Measurements from ENCODE around the gene TM9SF1.

The TM9SF1 gene

GRCh38 chr14:24177041-24177825, 18.0 kb downstream of the TM9SF1 start:
- ChIA-PET POLR2A (interaction anchor here (0.8 to 1.5 kb wide), 5 partner anchors 8 to 58 kb away, joined by 3 to 4 read pairs (median 3); partner anchors contain the start of genes CHMP4A and PSME2), CTCF (interaction anchor here (1.2 kb wide), 1 partner anchor 16 kb away, joined by 3 read pairs; the partner anchor contains the start of gene IRF9)
- DNase-seq (ENCODE audit: extremely low spot score), result no peak
- TF ChIP-seq SP1 (IDR thresholded peaks at IDR 0.05), result no peak
- no peak for TF ChIP-seq HDGF (IDR thresholded peaks at IDR 0.05; ENCODE audit: borderline replicate concordance)
- TF ChIP-seq FOXK2 (IDR thresholded peaks at IDR 0.05), result no peak
- TF ChIP-seq TARDBP (IDR thresholded peaks at IDR 0.05), result no peak
- TF ChIP-seq ELF4 (IDR thresholded peaks at IDR 0.05), result no peak
- no peak for TF ChIP-seq SUZ12 (IDR thresholded peaks at IDR 0.05)
- no peak for TF ChIP-seq BHLHE40 (IDR thresholded peaks at IDR 0.05; ENCODE audit: borderline replicate concordance)
- TF ChIP-seq NFRKB (IDR thresholded peaks at IDR 0.05), result no peak
- TF ChIP-seq FOXM1 (IDR thresholded peaks at IDR 0.05; ENCODE audit: borderline replicate concordance), result no peak
- no peak for TF ChIP-seq PKNOX1 (IDR thresholded peaks at IDR 0.05)
- no peak for TF ChIP-seq ZNF384 (IDR thresholded peaks at IDR 0.05)
- TF ChIP-seq CTBP1 (IDR thresholded peaks at IDR 0.05; ENCODE audit: borderline replicate concordance), result no peak
- TF ChIP-seq FOXA1 (IDR thresholded peaks at IDR 0.05), result no peak
- no peak for TF ChIP-seq L3MBTL2 (conservative IDR thresholded peaks at IDR 0.05)
- TF ChIP-seq ARNT (IDR thresholded peaks at IDR 0.05), result no peak
- no peak for TF ChIP-seq LEF1 (IDR thresholded peaks at IDR 0.05; ENCODE audit: borderline replicate concordance)

- POLR2A ChIA-PET, result interaction anchor here (1.5 kb wide), 1 partner anchor 30 kb away, joined by 4 read pairs; the partner anchor contains the start of gene PSME2
- DNase-seq (ENCODE audit: extremely low spot score), result no peak
- no peak for TF ChIP-seq LEF1 (IDR thresholded peaks at IDR 0.05; ENCODE audit: borderline replicate concordance)
- TF ChIP-seq L3MBTL2 (conservative IDR thresholded peaks at IDR 0.05), result no peak
- TF ChIP-seq SUZ12 (IDR thresholded peaks at IDR 0.05), result no peak
- no peak for TF ChIP-seq ELF4 (IDR thresholded peaks at IDR 0.05)
- CTCF ChIA-PET, result interaction anchor here (0.6 kb wide), 1 partner anchor 66 kb away, joined by 3 read pairs; no protein-coding TSS in a partner anchor
These were observed 18.6 kb downstream of the TM9SF1 start for GRCh38 chr14:24176599-24176998.

GRCh38 chr14:24172871-24173281, 22.4 kb downstream of the TM9SF1 start:
- no peak for TF ChIP-seq ZNF384 (IDR thresholded peaks at IDR 0.05)
- no peak for TF ChIP-seq SUZ12 (IDR thresholded peaks at IDR 0.05)
- TF ChIP-seq TARDBP (IDR thresholded peaks at IDR 0.05), result no peak
- no peak for TF ChIP-seq HDGF (IDR thresholded peaks at IDR 0.05; ENCODE audit: borderline replicate concordance)
- TF ChIP-seq FOXM1 (IDR thresholded peaks at IDR 0.05; ENCODE audit: borderline replicate concordance), result no peak
- no peak for TF ChIP-seq SP1 (IDR thresholded peaks at IDR 0.05)
- TF ChIP-seq PKNOX1 (IDR thresholded peaks at IDR 0.05), result no peak
- TF ChIP-seq FOXA1 (IDR thresholded peaks at IDR 0.05), result no peak
- TF ChIP-seq CTBP1 (IDR thresholded peaks at IDR 0.05; ENCODE audit: borderline replicate concordance), result no peak
- no peak for TF ChIP-seq ARNT (IDR thresholded peaks at IDR 0.05)
- no peak for TF ChIP-seq LEF1 (IDR thresholded peaks at IDR 0.05; ENCODE audit: borderline replicate concordance)
- no peak for TF ChIP-seq NFRKB (IDR thresholded peaks at IDR 0.05)
- TF ChIP-seq ELF4 (IDR thresholded peaks at IDR 0.05), result no peak
- ChIA-PET POLR2A (interaction anchor here (1.2 kb wide), 1 partner anchor 12 kb away, joined by 3 read pairs; the partner anchor contains the start of gene IRF9), CTCF (interaction anchor here (0.6 to 1.5 kb wide), 2 partner anchors 11 to 29 kb away, joined by 3 to 4 read pairs; partner anchors contain the start of gene IRF9)
- DNase-seq (ENCODE audit: extremely low spot score), result no peak

GRCh38 chr14:24172261-24172860, 22.9 kb downstream of the TM9SF1 start:
- ChIA-PET CTCF (interaction anchor here (0.6 to 1.5 kb wide), 2 partner anchors 11 to 28 kb away, joined by 3 to 4 read pairs; partner anchors contain the start of gene IRF9), POLR2A (no interaction called here)
- TF ChIP-seq TARDBP (IDR thresholded peaks at IDR 0.05) (no peak), L3MBTL2 (conservative IDR thresholded peaks at IDR 0.05) (no peak), NFRKB (IDR thresholded peaks at IDR 0.05) (no peak), LEF1 (IDR thresholded peaks at IDR 0.05; ENCODE audit: borderline replicate concordance) (no peak), BHLHE40 (IDR thresholded peaks at IDR 0.05; ENCODE audit: borderline replicate concordance) (no peak), HDGF (IDR thresholded peaks at IDR 0.05; ENCODE audit: borderline replicate concordance) (no peak), ARNT (IDR thresholded peaks at IDR 0.05) (no peak), PKNOX1 (IDR thresholded peaks at IDR 0.05) (no peak), FOXK2 (IDR thresholded peaks at IDR 0.05) (no peak), ELF4 (IDR thresholded peaks at IDR 0.05) (no peak), CTBP1 (IDR thresholded peaks at IDR 0.05; ENCODE audit: borderline replicate concordance) (no peak), FOXA1 (IDR thresholded peaks at IDR 0.05) (no peak), ZNF384 (IDR thresholded peaks at IDR 0.05) (no peak), FOXM1 (IDR thresholded peaks at IDR 0.05; ENCODE audit: borderline replicate concordance) (no peak)
- no peak for DNase-seq (ENCODE audit: extremely low spot score)

- CTCF ChIA-PET, result interaction anchor here (1.5 kb wide), 1 partner anchor 10 kb away, joined by 4 read pairs; the partner anchor contains the start of gene IRF9
- no peak for DNase-seq (ENCODE audit: extremely low spot score)
- TF ChIP-seq FOXM1 (IDR thresholded peaks at IDR 0.05; ENCODE audit: borderline replicate concordance) (no peak), TARDBP (IDR thresholded peaks at IDR 0.05) (no peak), HDGF (IDR thresholded peaks at IDR 0.05; ENCODE audit: borderline replicate concordance) (no peak), FOXK2 (IDR thresholded peaks at IDR 0.05) (no peak), PKNOX1 (IDR thresholded peaks at IDR 0.05) (no peak), SP1 (IDR thresholded peaks at IDR 0.05) (no peak), CTBP1 (IDR thresholded peaks at IDR 0.05; ENCODE audit: borderline replicate concordance) (no peak), NFRKB (IDR thresholded peaks at IDR 0.05) (no peak), BHLHE40 (IDR thresholded peaks at IDR 0.05; ENCODE audit: borderline replicate concordance) (no peak), LEF1 (IDR thresholded peaks at IDR 0.05; ENCODE audit: borderline replicate concordance) (no peak), SUZ12 (IDR thresholded peaks at IDR 0.05) (no peak), ELF4 (IDR thresholded peaks at IDR 0.05) (no peak), L3MBTL2 (conservative IDR thresholded peaks at IDR 0.05) (no peak)
- POLR2A ChIA-PET, result interaction anchor here (1.8 kb wide), 1 partner anchor 10 kb away, joined by 7 read pairs; the partner anchor contains the start of gene IRF9
These were observed 23.6 kb downstream of the TM9SF1 start, which contains the start of gene REC8 for GRCh38 chr14:24171422-24172260. Gene REC8 (plus strand): TSS chr14:24172080. CDS start chr14:24172553, 473 bp downstream.
